GM13977 (cell line): ENCODE measurements around the gene PRAMEF12.
"Not testable (repeated sequence)": the region's sequence is repeated elsewhere in the genome, so short reads cannot be mapped to it uniquely, and the experiment has no call there.

Experiments used
- DNase-seq: peaks from one replicate; pipeline ENCODE4 v3.0.0; 2012; ENCODE audit warnings: low spot score
- in situ Hi-C: fragments of 300-500 bp; cut with MboI; formaldehyde crosslinking; loops from one replicate; pipeline ENCODE4 v1.12.0; 2022; ENCODE audit warnings: low sequenced_read_pairs, low pct_unique_long_range_greater_than_20kb, mixed read lengths, inconsistent platforms; ENCODE audit not compliant: unreplicated experiment
- TF ChIP-seq, protein P1 (sequence below): IDR thresholded peaks from 2 replicates; pipeline ENCODE4 v1.5.1; 2012; ENCODE audit warnings: mild to moderate bottlenecking, control low read depth; ENCODE audit not compliant: insufficient read depth; ENCODE audit errors: extremely low read depth, missing control alignments

Gene PRAMEF12

DNA sequence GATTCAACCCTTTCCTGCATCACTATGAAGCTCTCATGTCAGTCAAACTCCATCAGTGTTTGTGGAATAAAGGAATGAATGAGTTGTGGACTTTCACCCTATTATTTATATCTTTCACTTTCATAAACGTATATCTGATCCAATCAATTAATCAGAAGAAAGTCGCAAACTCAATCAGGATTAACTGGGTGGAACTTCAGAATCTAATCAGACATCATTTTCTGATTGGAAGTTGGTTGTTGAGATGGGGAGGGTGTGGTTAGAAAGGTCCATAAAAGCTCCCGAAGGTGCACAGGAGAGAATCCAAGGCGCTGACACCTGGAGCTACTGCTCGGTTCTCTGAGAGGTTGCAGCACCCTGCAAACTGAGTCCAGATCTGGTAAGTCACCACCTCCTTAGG is at the start of gene PRAMEF12:
PRAMEF12 (plus strand) TSS at position 301 of the 400 bp plus-strand sequence. CDS start 1,130 bp downstream, outside the sequence.
- in situ Hi-C loops, result no loop called here
- no peak for DNase-seq
- TF ChIP-seq, protein P1, sequence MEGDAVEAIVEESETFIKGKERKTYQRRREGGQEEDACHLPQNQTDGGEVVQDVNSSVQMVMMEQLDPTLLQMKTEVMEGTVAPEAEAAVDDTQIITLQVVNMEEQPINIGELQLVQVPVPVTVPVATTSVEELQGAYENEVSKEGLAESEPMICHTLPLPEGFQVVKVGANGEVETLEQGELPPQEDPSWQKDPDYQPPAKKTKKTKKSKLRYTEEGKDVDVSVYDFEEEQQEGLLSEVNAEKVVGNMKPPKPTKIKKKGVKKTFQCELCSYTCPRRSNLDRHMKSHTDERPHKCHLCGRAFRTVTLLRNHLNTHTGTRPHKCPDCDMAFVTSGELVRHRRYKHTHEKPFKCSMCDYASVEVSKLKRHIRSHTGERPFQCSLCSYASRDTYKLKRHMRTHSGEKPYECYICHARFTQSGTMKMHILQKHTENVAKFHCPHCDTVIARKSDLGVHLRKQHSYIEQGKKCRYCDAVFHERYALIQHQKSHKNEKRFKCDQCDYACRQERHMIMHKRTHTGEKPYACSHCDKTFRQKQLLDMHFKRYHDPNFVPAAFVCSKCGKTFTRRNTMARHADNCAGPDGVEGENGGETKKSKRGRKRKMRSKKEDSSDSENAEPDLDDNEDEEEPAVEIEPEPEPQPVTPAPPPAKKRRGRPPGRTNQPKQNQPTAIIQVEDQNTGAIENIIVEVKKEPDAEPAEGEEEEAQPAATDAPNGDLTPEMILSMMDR, result no peak

DNA sequence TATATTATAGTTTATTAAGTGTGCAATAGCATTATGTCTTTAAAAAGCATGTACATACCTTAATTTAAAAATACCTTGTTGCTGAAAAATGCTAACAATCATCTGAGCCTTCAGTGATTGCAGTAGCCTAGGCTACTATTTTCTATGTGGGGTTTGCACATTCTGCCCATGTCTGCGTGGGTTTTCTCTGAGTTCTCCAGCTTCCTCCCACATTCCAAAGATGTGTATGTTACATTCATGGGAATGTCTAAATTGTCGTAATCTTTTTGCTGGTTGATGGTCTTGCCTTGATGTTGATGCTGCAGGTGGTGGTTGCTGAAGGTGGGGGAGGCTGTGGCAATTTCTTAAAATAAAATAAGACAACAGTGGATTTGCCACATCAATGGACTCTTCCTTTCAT is 45.1 kb upstream of the PRAMEF12 start:
- TF ChIP-seq, protein P1, result no peak
- DNase-seq, result no peak
- in situ Hi-C loops, result no loop called here

DNA sequence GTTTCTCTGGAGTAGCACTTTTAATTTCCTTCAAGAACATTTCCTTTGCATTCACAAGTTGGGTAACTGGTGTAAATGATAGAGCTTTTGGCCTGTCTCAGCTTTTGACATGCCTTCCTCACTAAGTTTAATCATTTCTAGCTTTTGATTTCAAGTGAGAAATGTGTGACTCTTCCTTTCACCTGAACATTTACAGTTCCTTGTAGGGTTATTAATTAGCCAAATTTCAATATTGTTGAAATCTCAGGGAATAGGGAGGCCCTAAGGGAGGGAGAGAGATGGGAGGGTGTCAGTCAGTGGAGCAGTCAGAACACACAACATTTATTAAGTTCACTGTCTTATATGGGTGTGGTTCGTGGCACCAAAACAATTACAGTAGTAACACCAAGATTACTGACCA is 43.4 kb upstream of the PRAMEF12 start:
- TF ChIP-seq, protein P1, result no peak
- in situ Hi-C loops, result no loop called here
- DNase-seq, result no peak

DNA sequence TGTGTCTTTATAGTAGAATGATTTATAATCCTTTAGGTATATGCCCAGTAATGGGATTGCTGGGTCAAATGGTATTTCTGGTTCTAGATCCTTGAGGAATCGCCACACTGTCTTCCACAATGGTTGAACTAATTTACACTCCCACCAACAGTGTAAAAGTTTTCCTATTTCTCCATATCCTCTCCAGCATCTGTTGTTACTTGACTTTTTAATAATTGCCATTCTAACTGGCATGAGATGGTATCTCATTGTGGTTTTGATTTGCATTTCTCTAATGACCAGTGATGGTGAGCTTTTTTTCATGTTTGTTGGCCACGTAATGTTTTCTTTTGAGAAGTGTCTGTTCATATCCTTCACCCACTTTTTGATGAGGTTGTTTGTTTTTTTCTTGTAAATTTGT is 42.5 kb upstream of the PRAMEF12 start:
- DNase-seq, in situ Hi-C loops: not testable (repeated sequence)

DNA sequence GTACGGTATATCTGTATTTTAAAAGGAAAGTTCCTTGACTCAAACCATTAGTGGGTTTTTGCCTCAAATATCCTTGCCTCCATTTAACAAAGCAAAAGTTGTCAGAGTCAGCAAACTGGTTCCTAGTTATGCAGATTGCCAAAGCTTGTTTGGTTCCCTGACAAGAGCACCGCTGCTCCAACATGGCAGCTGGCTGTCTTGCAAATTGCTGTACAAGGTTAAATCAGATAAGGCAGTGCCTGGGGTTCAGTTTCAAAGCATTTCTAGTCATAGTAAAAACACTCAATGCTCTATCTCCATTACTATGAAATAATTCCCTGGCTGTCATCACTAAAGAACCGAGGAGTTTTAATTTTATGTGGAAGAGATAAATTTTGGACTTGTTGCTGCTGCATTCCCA is 38.9 kb upstream of the PRAMEF12 start:
- in situ Hi-C loops, result no loop called here
- no peak for DNase-seq
- TF ChIP-seq, protein P1, result no peak

DNA sequence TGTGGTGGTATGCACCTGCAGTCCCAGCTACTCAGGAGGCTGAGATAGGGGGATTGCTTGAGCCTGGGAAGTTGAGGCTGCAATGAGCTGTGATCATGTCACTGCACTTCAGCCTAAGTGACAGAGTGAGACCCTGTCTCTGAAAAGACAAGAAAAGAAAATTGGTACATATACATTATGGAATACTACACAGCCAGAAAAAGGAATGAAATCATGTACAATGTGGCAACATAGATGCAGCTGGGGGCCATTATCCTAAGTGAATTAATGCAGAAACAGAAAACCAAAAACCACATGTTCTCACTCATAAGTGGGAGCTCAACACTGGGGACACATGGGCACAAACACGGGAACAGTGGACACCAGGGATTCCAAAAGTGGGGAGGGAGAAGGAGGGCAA is 34.6 kb upstream of the PRAMEF12 start:
- in situ Hi-C loops, result no loop called here
- DNase-seq, result no peak
- TF ChIP-seq, protein P1, result no peak

DNA sequence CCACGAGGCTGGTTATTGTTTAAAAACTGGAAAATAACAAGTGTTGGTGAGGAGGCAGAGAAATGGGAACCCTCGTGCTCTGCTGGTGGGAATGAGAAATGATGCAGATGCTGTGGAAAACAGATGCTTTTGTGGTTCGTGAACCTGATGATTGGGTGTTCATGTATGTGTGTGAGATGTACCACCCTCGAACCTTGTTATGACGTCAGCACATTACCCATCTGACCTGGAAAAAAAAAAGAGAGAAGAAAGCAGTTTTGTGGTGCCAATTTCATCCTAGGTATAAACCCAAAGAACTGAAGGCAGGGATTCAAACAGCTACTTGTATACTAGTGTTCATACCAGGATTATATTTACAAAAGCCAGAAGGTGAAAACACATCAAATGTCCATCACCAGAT is 33.9 kb upstream of the PRAMEF12 start:
- DNase-seq, result no peak
- TF ChIP-seq, protein P1, result no peak
- in situ Hi-C loops, result no loop called here
